Prostate gland (tissue), 1 donor: ENCODE measurements around the gene WDR3.

Source experiments
- POLR2A ChIP-seq: fragments of 450-650 bp; IDR thresholded peaks from one replicate; pipeline ENCODE4 v1.6.1; 2016; ENCODE audit warnings: antibody characterized with exemption, mild to moderate bottlenecking
- POLR2AphosphoS5 ChIP-seq: sonication (generic); formaldehyde crosslinking; IDR thresholded peaks from one replicate; pipeline ENCODE4 v1.6.1; 2017; ENCODE audit warnings: antibody characterized with exemption

DNA sequence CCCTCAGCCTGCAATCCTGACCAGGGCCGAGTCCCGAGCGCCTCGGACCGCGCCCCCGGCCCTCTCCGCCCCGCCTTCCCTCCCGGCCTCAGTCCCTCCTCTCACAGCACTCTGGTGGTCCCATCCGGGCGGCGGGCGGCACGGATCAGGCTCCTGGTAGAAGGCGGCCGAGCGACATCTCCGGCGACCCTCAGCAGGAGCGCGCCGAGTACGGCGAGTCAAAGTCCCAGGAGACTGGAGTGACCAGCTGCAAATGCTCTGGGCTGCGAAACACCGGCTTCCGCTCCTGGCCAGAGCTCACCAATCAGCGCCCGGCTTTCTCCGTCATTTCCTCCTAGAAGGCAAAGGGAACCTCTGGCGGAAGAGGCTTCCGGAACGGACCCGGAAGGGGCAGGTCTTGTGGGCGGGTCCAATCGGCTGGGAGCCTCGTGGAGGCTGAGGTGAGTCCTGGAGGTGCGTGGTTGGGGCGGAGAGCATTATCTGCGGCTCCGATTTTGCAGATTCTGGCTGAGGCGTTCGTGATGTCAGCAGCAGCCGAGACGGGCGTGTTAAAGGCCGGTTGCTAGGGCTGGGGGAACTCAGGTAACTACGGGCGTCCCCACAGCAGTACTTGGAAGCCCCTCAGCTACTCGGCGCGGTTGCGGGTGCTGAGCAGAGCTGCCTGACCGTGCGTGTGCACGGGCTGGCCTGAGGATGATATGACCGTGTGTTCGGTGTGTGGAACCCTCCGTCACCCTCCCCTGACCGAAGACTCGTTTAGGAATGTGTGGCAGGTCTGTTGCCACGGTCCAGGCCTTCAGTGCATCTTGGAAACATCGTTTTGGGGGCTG, at the start of gene WDR3, which contains the start of gene GDAP2:
- peak; percentile 96 for TF ChIP-seq POLR2AphosphoS5
- peak; percentile 59 for TF ChIP-seq POLR2A
